22Rv1 (cell line): ENCODE data around the gene THY1.

Experiments
- ZFX ChIP-seq: fragments of 450-650 bp; IDR thresholded peaks from 2 replicates; pipeline ENCODE4 v1.6.1; 2017; ENCODE audit warnings: antibody characterized with exemption, borderline replicate concordance
- TF ChIP-seq, protein P1 (sequence below): fragments of 450-650 bp; IDR thresholded peaks from 2 replicates; pipeline ENCODE4 v1.5.1; 2017; ENCODE audit warnings: mild to moderate bottlenecking

DNA sequence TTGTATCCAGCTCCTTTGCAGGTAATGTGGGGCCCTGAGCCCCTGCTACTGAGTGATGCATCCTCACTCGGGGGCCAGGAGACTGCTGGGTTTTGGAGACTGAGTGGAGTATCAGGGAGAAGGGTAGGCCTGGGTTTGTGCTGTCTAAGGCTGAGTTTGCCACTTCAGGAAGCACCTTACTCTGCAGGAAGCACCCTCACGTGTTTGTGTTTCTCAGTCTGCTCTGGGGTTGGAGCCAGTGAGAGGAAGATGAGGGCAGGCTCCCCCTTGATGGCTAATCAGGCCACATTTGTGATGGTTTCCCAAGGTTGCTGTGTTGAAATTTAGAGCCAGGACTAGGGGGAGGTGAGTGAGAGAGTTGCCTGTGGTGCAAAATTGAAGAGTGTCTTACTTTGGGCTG is 13.7 kb upstream of the THY1 start:
- TF ChIP-seq, protein P1, sequence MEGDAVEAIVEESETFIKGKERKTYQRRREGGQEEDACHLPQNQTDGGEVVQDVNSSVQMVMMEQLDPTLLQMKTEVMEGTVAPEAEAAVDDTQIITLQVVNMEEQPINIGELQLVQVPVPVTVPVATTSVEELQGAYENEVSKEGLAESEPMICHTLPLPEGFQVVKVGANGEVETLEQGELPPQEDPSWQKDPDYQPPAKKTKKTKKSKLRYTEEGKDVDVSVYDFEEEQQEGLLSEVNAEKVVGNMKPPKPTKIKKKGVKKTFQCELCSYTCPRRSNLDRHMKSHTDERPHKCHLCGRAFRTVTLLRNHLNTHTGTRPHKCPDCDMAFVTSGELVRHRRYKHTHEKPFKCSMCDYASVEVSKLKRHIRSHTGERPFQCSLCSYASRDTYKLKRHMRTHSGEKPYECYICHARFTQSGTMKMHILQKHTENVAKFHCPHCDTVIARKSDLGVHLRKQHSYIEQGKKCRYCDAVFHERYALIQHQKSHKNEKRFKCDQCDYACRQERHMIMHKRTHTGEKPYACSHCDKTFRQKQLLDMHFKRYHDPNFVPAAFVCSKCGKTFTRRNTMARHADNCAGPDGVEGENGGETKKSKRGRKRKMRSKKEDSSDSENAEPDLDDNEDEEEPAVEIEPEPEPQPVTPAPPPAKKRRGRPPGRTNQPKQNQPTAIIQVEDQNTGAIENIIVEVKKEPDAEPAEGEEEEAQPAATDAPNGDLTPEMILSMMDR, result no peak
- no peak for TF ChIP-seq ZFX
